Cardiac septum (tissue), 1 donor: ENCODE results near the gene PCID2. TPM values are rescaled to one million over a fixed set of nuclear protein-coding genes. Genes with fewer than 3 reads are reported as not detected.
"Not testable (repeated sequence)": the region's sequence is repeated elsewhere in the genome, so short reads cannot be mapped to it uniquely, and the experiment has no call there.

ENCODE experiments used
- DNase-seq: peaks from one replicate; pipeline ENCODE4 v3.0.0-alpha.2; 2020; ENCODE audit warnings: low spot score
- intact Hi-C: fragments of 100-400 bp; cut with DNase I; formaldehyde crosslinking; loops from one replicate; pipeline ENCODE4 v1.14.0; 2022
- long read RNA-seq: library from polyadenylated mRNA; unstranded; transcript quantifications from one replicate; pipeline ENCODE4 v2.0.0, GENCODE V29; 2021
- total RNA-seq: library from RNA; stranded (reverse); fragmentation: NEBNext Ultra II Directional; extraction: Animal tissue kit (Norgen Biotek cat#: 25700); gene quantifications from one replicate; pipeline ENCODE4 v1.2.1, GENCODE V29; 2021
- donor health status: DM: no; HTN: no; CAD: no.

PCID2 gene
- total RNA-seq = 47.8 TPM
- long read RNA-seq, transcript PCID2-206 (15 exons, 1,671 nt) = minor isoform, 15 of 112 reads
- long read RNA-seq, transcript PCID2-202 (14 exons, 1,898 nt) = major isoform, 47 of 112 reads
- long read RNA-seq, transcript PCID2-205 (15 exons, 1,654 nt) = minor isoform, 18 of 112 reads
- long read RNA-seq, partial matches to known transcripts = 3 of 112 reads
- long read RNA-seq, other reads (novel, unspliced or antisense) = 22 of 112 reads

- intact Hi-C loops = loop anchor here (2.0 kb wide), 1 partner anchor 56 kb away; no protein-coding TSS in a partner anchor
Observed at GRCh38 chr13:113208421-113209335, at the start of gene PCID2. PCID2 (minus strand) TSS chr13:113208669; CDS start chr13:113208634, 35 bp downstream.

GRCh38 chr13:113257908-113258307, 49.4 kb upstream of the PCID2 start:
- intact Hi-C loops, DNase-seq: not testable (repeated sequence)

More at GRCh38 chr13:113208421-113209335, at the start of gene PCID2:
- DNase-seq = peak; percentile 94

GRCh38 chr13:113252516-113253095, 44.1 kb upstream of the PCID2 start:
- intact Hi-C loops = no loop called here
- DNase-seq = no peak

GRCh38 chr13:113245849-113246796, 37.7 kb upstream of the PCID2 start:
- no peak for DNase-seq
- intact Hi-C loops = no loop called here

- intact Hi-C loops = no loop called here
- no peak for DNase-seq
Observed at GRCh38 chr13:113243847-113244246, 35.4 kb upstream of the PCID2 start.

GRCh38 chr13:113241623-113242022, 33.2 kb upstream of the PCID2 start:
- DNase-seq, intact Hi-C loops: not testable (repeated sequence)

- intact Hi-C loops = no loop called here
Observed at GRCh38 chr13:113239986-113240385, 31.5 kb upstream of the PCID2 start.

GRCh38 chr13:113239357-113239756, 30.9 kb upstream of the PCID2 start:
- intact Hi-C loops = no loop called here
- no peak for DNase-seq

More at GRCh38 chr13:113239986-113240385, 31.5 kb upstream of the PCID2 start:
- no peak for DNase-seq

- intact Hi-C loops = no loop called here
- no peak for DNase-seq
Observed at GRCh38 chr13:113238536-113238935, 30.1 kb upstream of the PCID2 start.

- intact Hi-C loops = no loop called here
Observed at GRCh38 chr13:113233101-113233500, 24.6 kb upstream of the PCID2 start.

GRCh38 chr13:113232208-113233003, 23.9 kb upstream of the PCID2 start:
- no peak for DNase-seq
- intact Hi-C loops = no loop called here

More at GRCh38 chr13:113233101-113233500, 24.6 kb upstream of the PCID2 start:
- DNase-seq = no peak

GRCh38 chr13:113231306-113232207, 23.1 kb upstream of the PCID2 start:
- intact Hi-C loops = no loop called here
- DNase-seq = no peak

- no peak for DNase-seq
- intact Hi-C loops = loop anchor here (10.0 kb wide), 1 partner anchor 285 kb away; no protein-coding TSS in a partner anchor
Observed at GRCh38 chr13:113229791-113230190, 21.3 kb upstream of the PCID2 start.

GRCh38 chr13:113229161-113229560, 20.7 kb upstream of the PCID2 start:
- intact Hi-C loops = loop anchor here (10.0 kb wide), 1 partner anchor 284 kb away; no protein-coding TSS in a partner anchor
- no peak for DNase-seq

GRCh38 chr13:113226873-113227450, 18.5 kb upstream of the PCID2 start:
- DNase-seq = no peak
- intact Hi-C loops = loop anchor here (10.0 kb wide), 1 partner anchor 282 kb away; no protein-coding TSS in a partner anchor

- DNase-seq = no peak
- intact Hi-C loops = loop anchor here (10.0 kb wide), 1 partner anchor 281 kb away; no protein-coding TSS in a partner anchor
Observed at GRCh38 chr13:113225515-113225914, 17.0 kb upstream of the PCID2 start.

GRCh38 chr13:113224486-113224885, 16.0 kb upstream of the PCID2 start:
- intact Hi-C loops = loop anchor here (10.0 kb wide), 1 partner anchor 280 kb away; no protein-coding TSS in a partner anchor
- DNase-seq = no peak
